Upper lobe of left lung (tissue), 4 donors: ENCODE data around the gene MYH9.

Experiments used
- CTCF ChIP-seq, 6 experiments: fragments of 450-650 bp in 4 of 6; fragments of 200-600 bp in 2 of 6; sonication (generic) in 2 of 6; IDR thresholded peaks; one replicate each; pipeline ENCODE4 v1.5.1; 2016 to 2019; ENCODE audit warnings: antibody characterized with exemption in 6 of 6
- EP300 ChIP-seq, 4 donors: sonication (generic); formaldehyde crosslinking; IDR thresholded peaks; one replicate each; pipeline ENCODE4 v1.5.1; 2017; ENCODE audit warnings: antibody characterized with exemption in 4 of 4, control low read depth in 2 of 4
- POLR2A ChIP-seq, 4 donors: fragments of 450-650 bp; IDR thresholded peaks; one replicate each; pipeline ENCODE4 v1.5.1; 2016 to 2017; ENCODE audit warnings: antibody characterized with exemption in 4 of 4, mild to moderate bottlenecking in 2 of 4

- TF ChIP-seq POLR2A (IDR thresholded peaks at IDR 0.05) (no peak), CTCF (IDR thresholded peaks at IDR 0.05) (no peak), EP300 (IDR thresholded peaks at IDR 0.05) (no peak)
Measured at GRCh38 chr22:36355894-36356293, 31.9 kb downstream of the MYH9 start.
